GM12878 (cell line): ENCODE measurements around the gene AFG1L. TPM values are rescaled to one million over a fixed set of nuclear protein-coding genes. Genes with fewer than 3 reads are reported as not detected.

Experiments
- BCLAF1 ChIP-seq: fragments of 450-650 bp; IDR thresholded peaks from 2 replicates; pipeline ENCODE4 v1.6.1; 2017; ENCODE audit warnings: antibody characterized with exemption, mild to moderate bottlenecking, moderate library complexity
- CBX5 ChIP-seq: sonication (generic); IDR thresholded peaks from 2 replicates; pipeline ENCODE4 v1.6.1; 2016; ENCODE audit warnings: low read depth, moderate library complexity, mild to moderate bottlenecking, inconsistent platforms
- CHD4 ChIP-seq: fragments of 200-600 bp; sonication (generic); IDR thresholded peaks from 2 replicates; pipeline ENCODE4 v1.6.1; 2016; ENCODE audit warnings: mild to moderate bottlenecking
- EP300 ChIP-seq, 2 experiments: fragments of 150-350 bp in 1 of 2; IDR thresholded peaks; 2 replicates each; pipeline ENCODE4 v1.6.1; 2011 to 2012; ENCODE audit warnings: low read depth in 2 of 2, low read length in 2 of 2, borderline replicate concordance in 1 of 2, improper control_type of control experiment in 1 of 2, inconsistent platforms in 1 of 2; ENCODE audit not compliant: control insufficient read depth in 1 of 2
- HSF1 ChIP-seq: fragments of 150-350 bp; IDR thresholded peaks from 2 replicates; pipeline ENCODE4 v1.6.1; 2014; ENCODE audit warnings: mild to moderate bottlenecking, low read depth, low read length
- IKZF2 ChIP-seq, 2 experiments: fragments of 450-650 bp; IDR thresholded peaks; 2 replicates each; pipeline ENCODE4 v1.6.1; 2017; ENCODE audit warnings: mild to moderate bottlenecking in 2 of 2, moderate library complexity in 2 of 2
- MEF2B ChIP-seq: fragments of 450-650 bp; IDR thresholded peaks from 2 replicates; pipeline ENCODE4 v1.6.1; 2018; ENCODE audit warnings: mild to moderate bottlenecking, moderate library complexity; ENCODE audit not compliant: partially characterized antibody, poor library complexity, severe bottlenecking
- PML ChIP-seq: IDR thresholded peaks from 2 replicates; pipeline ENCODE4 v1.6.1; 2012; ENCODE audit warnings: low read length, inconsistent platforms
- SIX5 ChIP-seq: IDR thresholded peaks from 2 replicates; pipeline ENCODE4 v1.6.1; 2011; ENCODE audit warnings: mild to moderate bottlenecking, low read depth, low read length, moderate library complexity; ENCODE audit not compliant: severe bottlenecking
- SMC3 ChIP-seq: IDR thresholded peaks from 2 replicates; pipeline ENCODE4 v1.6.1; 2011; ENCODE audit warnings: low read length, improper control_type of control experiment, borderline replicate concordance
- SUPT20H ChIP-seq: IDR thresholded peaks from 2 replicates; pipeline ENCODE4 v1.6.1; 2011; ENCODE audit warnings: low read depth, mild to moderate bottlenecking, low read length, moderate library complexity, borderline replicate concordance; ENCODE audit not compliant: control insufficient read depth
- ZNF687 ChIP-seq: fragments of 450-650 bp; IDR thresholded peaks from 2 replicates; pipeline ENCODE4 v1.6.1; 2017; ENCODE audit warnings: mild to moderate bottlenecking, moderate library complexity
- ZZZ3 ChIP-seq: IDR thresholded peaks from 2 replicates; pipeline ENCODE4 v1.6.1; 2011; ENCODE audit warnings: low read depth; ENCODE audit not compliant: control insufficient read depth, insufficient read length
- polyA plus RNA-seq, 11 experiments: library from polyadenylated mRNA; depleted of rRNA in 4 of 11; unstranded in 6 of 11; stranded (reverse) in 5 of 11; fragments of >200 nt; fragmentation: Nextera tagmentation in 4 of 11; fragmentation: Illumina TruSeq in 1 of 11; extraction: Ambion mirVana in 4 of 11; extraction: Trizol in 1 of 11; gene quantifications; 1 replicate in 1 of 11; 2 replicates in 10 of 11; pipeline versions ENCODE4 v1.2.1 to v1.2.3, GENCODE V29; 2011 to 2016; ENCODE audit warnings: inconsistent platforms in 2 of 11, missing spikeins in 2 of 11, low read depth in 1 of 11
- total RNA-seq, 4 experiments: library from RNA; depleted of rRNA in 3 of 4; stranded (reverse); fragments of >200 nt in 3 of 4; fragmentation: Illumina TruSeq in 1 of 4; extraction: Trizol in 1 of 4; gene quantifications; 2 replicates each; pipeline versions ENCODE4 v1.2.1 to v1.2.3, GENCODE V29; 2013 to 2021
- TF ChIP-seq, protein P1 (sequence below): fragments of 450-650 bp; IDR thresholded peaks from 2 replicates; pipeline ENCODE4 v1.6.1; 2017; ENCODE audit warnings: low read depth, mild to moderate bottlenecking, moderate library complexity
- TF ChIP-seq, protein P2 (sequence below): IDR thresholded peaks from 2 replicates; pipeline ENCODE4 v1.6.1; 2011; ENCODE audit warnings: low read depth, low read length, improper control_type of control experiment, borderline replicate concordance

AFG1L gene
- total and polyA plus RNA-seq, 10 of the 15 experiments (the other 5 are each of a cell fraction or from before 2014, with no cell fraction given), result 2.3 to 9.0 (median 4.3) TPM

- no peak for TF ChIP-seq BCLAF1
- TF ChIP-seq, protein P1, sequence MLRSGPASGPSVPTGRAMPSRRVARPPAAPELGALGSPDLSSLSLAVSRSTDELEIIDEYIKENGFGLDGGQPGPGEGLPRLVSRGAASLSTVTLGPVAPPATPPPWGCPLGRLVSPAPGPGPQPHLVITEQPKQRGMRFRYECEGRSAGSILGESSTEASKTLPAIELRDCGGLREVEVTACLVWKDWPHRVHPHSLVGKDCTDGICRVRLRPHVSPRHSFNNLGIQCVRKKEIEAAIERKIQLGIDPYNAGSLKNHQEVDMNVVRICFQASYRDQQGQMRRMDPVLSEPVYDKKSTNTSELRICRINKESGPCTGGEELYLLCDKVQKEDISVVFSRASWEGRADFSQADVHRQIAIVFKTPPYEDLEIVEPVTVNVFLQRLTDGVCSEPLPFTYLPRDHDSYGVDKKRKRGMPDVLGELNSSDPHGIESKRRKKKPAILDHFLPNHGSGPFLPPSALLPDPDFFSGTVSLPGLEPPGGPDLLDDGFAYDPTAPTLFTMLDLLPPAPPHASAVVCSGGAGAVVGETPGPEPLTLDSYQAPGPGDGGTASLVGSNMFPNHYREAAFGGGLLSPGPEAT, result 0 out of 2 replicates have a peak, but pooled peaks have one; percentile 37
- TF ChIP-seq, protein P2, sequence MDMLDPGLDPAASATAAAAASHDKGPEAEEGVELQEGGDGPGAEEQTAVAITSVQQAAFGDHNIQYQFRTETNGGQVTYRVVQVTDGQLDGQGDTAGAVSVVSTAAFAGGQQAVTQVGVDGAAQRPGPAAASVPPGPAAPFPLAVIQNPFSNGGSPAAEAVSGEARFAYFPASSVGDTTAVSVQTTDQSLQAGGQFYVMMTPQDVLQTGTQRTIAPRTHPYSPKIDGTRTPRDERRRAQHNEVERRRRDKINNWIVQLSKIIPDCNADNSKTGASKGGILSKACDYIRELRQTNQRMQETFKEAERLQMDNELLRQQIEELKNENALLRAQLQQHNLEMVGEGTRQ, result no peak
- peak; percentile 32; the same call in 1 of the 2 replicates for TF ChIP-seq ZNF687
- peak; percentile 66 for TF ChIP-seq PML
- no peak for TF ChIP-seq SUPT20H
- no peak; the same call in 1 of the 2 replicates for TF ChIP-seq SMC3
- no peak for TF ChIP-seq CHD4
- no peak; a peak in 1 of 4 replicates for TF ChIP-seq EP300 (IDR thresholded peaks at IDR 0.05; ENCODE audit: borderline replicate concordance in 1 of 2, control insufficient read depth in 1 of 2, low read depth in 2 of 2, low read length in 2 of 2)
- peak; percentile 44 to 65; a peak in 2 of 4 replicates for TF ChIP-seq IKZF2 (IDR thresholded peaks at IDR 0.05)
- no peak for TF ChIP-seq CBX5
- no peak for TF ChIP-seq HSF1
- peak; percentile 80 for TF ChIP-seq SIX5
- no peak for TF ChIP-seq ZZZ3
- TF ChIP-seq MEF2B, result no peak
Measured at GRCh38 chr6:108294727-108295625, at the start of gene AFG1L (continued).
